GM12891 (cell line): ENCODE measurements around the gene TPI1.

Experiments
- PAX5 ChIP-seq: IDR thresholded peaks from 2 replicates; pipeline ENCODE4 v1.6.1; 2011; ENCODE audit warnings: low read length, moderate library complexity, mild to moderate bottlenecking; ENCODE audit not compliant: insufficient read depth, severe bottlenecking
- POLR2A ChIP-seq: IDR thresholded peaks from 2 replicates; pipeline ENCODE4 v1.6.1; 2011; ENCODE audit warnings: low read depth, low read length, control low read depth
- POLR2AphosphoS5 ChIP-seq: IDR thresholded peaks from 2 replicates; pipeline ENCODE4 v1.6.1; 2011; ENCODE audit warnings: low read depth, low read length, control low read depth
- POU2F2 ChIP-seq: IDR thresholded peaks from 2 replicates; pipeline ENCODE4 v1.6.1; 2011; ENCODE audit warnings: low read depth, mild to moderate bottlenecking, control low read depth, low read length, moderate library complexity
- SPI1 ChIP-seq: IDR thresholded peaks from 2 replicates; pipeline ENCODE4 v1.6.1; 2011; ENCODE audit warnings: low read depth, low read length, control low read depth
- TAF1 ChIP-seq: IDR thresholded peaks from 2 replicates; pipeline ENCODE4 v1.6.1; 2011; ENCODE audit warnings: low read depth, low read length, control low read depth

DNA sequence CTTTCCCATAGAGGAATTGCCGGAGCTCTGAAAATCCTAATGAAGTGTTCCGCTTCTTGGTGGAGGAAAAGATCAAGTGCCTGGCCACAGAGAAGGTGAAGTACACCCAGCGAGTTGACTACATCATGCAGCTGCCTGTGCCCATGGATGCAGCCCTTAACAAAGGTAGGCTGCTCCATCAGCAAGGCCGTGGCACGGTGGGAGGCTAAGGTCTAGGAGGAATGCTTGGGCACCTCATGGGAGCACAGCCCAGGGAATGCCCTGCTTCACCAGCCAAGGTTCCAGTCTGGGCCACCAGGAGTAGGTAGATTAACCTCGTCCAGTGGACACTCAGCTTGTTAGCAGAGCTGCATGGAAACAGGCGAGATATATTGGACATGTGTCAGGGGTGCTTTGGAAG is 6.4 kb upstream of the TPI1 start:
- TF ChIP-seq POLR2A (no peak), POLR2AphosphoS5 (no peak), TAF1 (no peak), SPI1 (no peak), POU2F2 (no peak), PAX5 (no peak)
